ENCODE results near the gene EPN2. TPM values are rescaled to one million over a fixed set of nuclear protein-coding genes. Genes with fewer than 3 reads are reported as not detected.

EPN2 gene
- total and polyA plus RNA-seq, 2 experiments from 2014 or later = 34.0 to 149 TPM

GRCh38 chr17:19287651-19288050, 50.5 kb downstream of the EPN2 start:
- Histone ChIP-seq H2AFZ (no peak overlapping the region), H3K27me3 (ENCODE audit: insufficient read depth) (no peaks in the 10 kb centered on the region), H3K4me3 (no peak overlapping the region), H3F3A (replicated peaks; ENCODE audit: low read depth) (peaks cover 6% of the 10 kb centered on the region; the same call in 1 of the 2 replicates), H3K4me1 (ENCODE audit: insufficient read depth) (peaks cover 50% of the 10 kb centered on the region), H3K4me2 (peak overlapping the region; percentile 57), H4K20me1 (replicated peaks; ENCODE audit: insufficient read depth) (peaks cover 2% of the 10 kb centered on the region; the same call in 1 of the 2 replicates), H3K27ac (ENCODE audit: low read depth) (peak overlapping the region; percentile 61; the same call in 1 of the 2 replicates), H3K9me2 (ENCODE audit: insufficient read depth) (no peaks in the 10 kb centered on the region), H3K36me3 (ENCODE audit: insufficient read depth) (no peaks in the 10 kb centered on the region), H3K79me2 (replicated peaks; ENCODE audit: insufficient read depth) (peaks cover 41% of the 10 kb centered on the region)
- H3K36me3 Mint-ChIP-seq (ENCODE audit: low read depth) = peaks cover 24% of the 10 kb centered on the region
- H3K4me1 Mint-ChIP-seq = peaks cover 61% of the 10 kb centered on the region
- ATAC-seq (no peak), DNase-seq (ENCODE audit: low spot score) (no peak)
- H3K4me3 Mint-ChIP-seq = no peak overlapping the region
- H3K9me3 Mint-ChIP-seq = no peaks in the 10 kb centered on the region
- TF ChIP-seq, protein P1, sequence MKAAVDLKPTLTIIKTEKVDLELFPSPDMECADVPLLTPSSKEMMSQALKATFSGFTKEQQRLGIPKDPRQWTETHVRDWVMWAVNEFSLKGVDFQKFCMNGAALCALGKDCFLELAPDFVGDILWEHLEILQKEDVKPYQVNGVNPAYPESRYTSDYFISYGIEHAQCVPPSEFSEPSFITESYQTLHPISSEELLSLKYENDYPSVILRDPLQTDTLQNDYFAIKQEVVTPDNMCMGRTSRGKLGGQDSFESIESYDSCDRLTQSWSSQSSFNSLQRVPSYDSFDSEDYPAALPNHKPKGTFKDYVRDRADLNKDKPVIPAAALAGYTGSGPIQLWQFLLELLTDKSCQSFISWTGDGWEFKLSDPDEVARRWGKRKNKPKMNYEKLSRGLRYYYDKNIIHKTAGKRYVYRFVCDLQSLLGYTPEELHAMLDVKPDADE (IDR thresholded peaks at IDR 0.05) = no peak
- TF ChIP-seq JUNB (IDR thresholded peaks at IDR 0.05; ENCODE audit: unreplicated experiment) (no peak), CREB1 (CRISPR knock-in tag; IDR thresholded peaks at IDR 0.05; ENCODE audit: low read depth) (no peak), ZNF114 (CRISPR knock-in tag; IDR thresholded peaks at IDR 0.05) (no peak)
- peak overlapping the region; percentile 84; the same call in 1 of the 2 replicates for H3K27ac Mint-ChIP-seq
- peaks cover 2% of the 10 kb centered on the region for H3K27me3 Mint-ChIP-seq (ENCODE audit: insufficient read depth, low read depth, poor library complexity)

GRCh38 chr17:19288453-19288852, 51.3 kb downstream of the EPN2 start:
- Histone ChIP-seq H3F3A (replicated peaks; ENCODE audit: low read depth) (peaks cover 6% of the 10 kb centered on the region; the same call in 1 of the 2 replicates), H3K79me2 (replicated peaks; ENCODE audit: insufficient read depth) (peaks cover 39% of the 10 kb centered on the region), H3K9me2 (ENCODE audit: insufficient read depth) (no peaks in the 10 kb centered on the region), H3K4me3 (no peak overlapping the region), H2AFZ (no peak overlapping the region), H3K36me3 (ENCODE audit: insufficient read depth) (no peaks in the 10 kb centered on the region), H3K4me2 (0 out of 2 replicates have a peak overlapping the region, but pooled peaks have one; percentile 57), H3K27ac (ENCODE audit: low read depth) (peak overlapping the region; percentile 71), H4K20me1 (replicated peaks; ENCODE audit: insufficient read depth) (peaks cover 7% of the 10 kb centered on the region; the same call in 1 of the 2 replicates), H3K4me1 (ENCODE audit: insufficient read depth) (peaks cover 50% of the 10 kb centered on the region), H3K27me3 (ENCODE audit: insufficient read depth) (no peaks in the 10 kb centered on the region)
- Mint-ChIP-seq H3K36me3 (ENCODE audit: low read depth) (peaks cover 17% of the 10 kb centered on the region), H3K4me1 (peaks cover 61% of the 10 kb centered on the region), H3K27me3 (ENCODE audit: insufficient read depth, low read depth, poor library complexity) (peaks cover 2% of the 10 kb centered on the region), H3K9me3 (no peaks in the 10 kb centered on the region), H3K27ac (peak overlapping the region; percentile 84), H3K4me3 (no peak overlapping the region)
- DNase-seq (ENCODE audit: low spot score) = peak; percentile 87
- TF ChIP-seq CREB1 (CRISPR knock-in tag; IDR thresholded peaks at IDR 0.05; ENCODE audit: low read depth) = no peak
- no peak for TF ChIP-seq CTCF (conservative IDR thresholded peaks at IDR 0.05; ENCODE audit: low read depth in 2 of 2)
- no peak for TF ChIP-seq EZH2phosphoT487 (IDR thresholded peaks at IDR 0.05; ENCODE audit: unreplicated experiment)
- TF ChIP-seq POLR2AphosphoS5 (IDR thresholded peaks at IDR 0.05; ENCODE audit: low read depth) = no peak
- TF ChIP-seq JUNB (IDR thresholded peaks at IDR 0.05; ENCODE audit: unreplicated experiment) = no peak
- TF ChIP-seq REST (IDR thresholded peaks at IDR 0.05; ENCODE audit: unreplicated experiment) = no peak
- no peak for TF ChIP-seq ZNF114 (CRISPR knock-in tag; IDR thresholded peaks at IDR 0.05)
- TF ChIP-seq NANOG (IDR thresholded peaks at IDR 0.05; ENCODE audit: borderline replicate concordance) = no peak
- peak; percentile 78 for ATAC-seq
